Islet precursor cell (in vitro differentiated cells): ENCODE data around the gene OR2L8.

Experiments used
- DNase-seq: peaks from one replicate; pipeline ENCODE4 v3.0.0-alpha.2; 2018

The OR2L8 gene

DNA sequence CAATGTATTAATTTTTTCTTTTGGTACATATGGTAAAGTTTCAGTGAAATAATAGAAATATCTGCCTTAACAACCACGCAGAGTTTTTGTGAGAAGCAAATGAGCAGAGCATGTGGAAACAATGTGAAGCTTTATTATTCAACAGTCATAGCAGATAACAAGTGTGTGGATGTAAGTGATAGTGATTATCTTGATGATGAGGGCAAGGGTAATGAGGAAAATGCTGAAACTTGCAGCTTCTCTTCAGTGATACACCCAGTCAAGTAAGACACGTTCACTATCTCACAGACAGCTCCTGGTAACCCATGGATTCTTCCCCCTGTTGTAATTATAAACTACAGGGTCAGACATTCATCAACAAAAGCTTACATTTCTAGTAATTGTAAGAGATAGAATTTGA, 50.2 kb downstream of the OR2L8 start:
- DNase-seq, result no peak
